IPS-18c (cell line): ENCODE measurements around the gene NRIP2.
"Not testable (repeated sequence)": the region's sequence is repeated elsewhere in the genome, so short reads cannot be mapped to it uniquely, and the experiment has no call there.

Experiments
- H3K4me3 ChIP-seq: 2 replicates; pipeline ENCODE4 v1.7.0; 2013; ENCODE audit warnings: low read depth, mild to moderate bottlenecking, low read length, moderate library complexity; ENCODE audit not compliant: insufficient read depth
- H3K9me3 ChIP-seq: one replicate; pipeline ENCODE4 v1.6.1; 2013; ENCODE audit warnings: mild to moderate bottlenecking, low read length, moderate library complexity; ENCODE audit not compliant: control insufficient read depth, insufficient read depth

Gene NRIP2

DNA sequence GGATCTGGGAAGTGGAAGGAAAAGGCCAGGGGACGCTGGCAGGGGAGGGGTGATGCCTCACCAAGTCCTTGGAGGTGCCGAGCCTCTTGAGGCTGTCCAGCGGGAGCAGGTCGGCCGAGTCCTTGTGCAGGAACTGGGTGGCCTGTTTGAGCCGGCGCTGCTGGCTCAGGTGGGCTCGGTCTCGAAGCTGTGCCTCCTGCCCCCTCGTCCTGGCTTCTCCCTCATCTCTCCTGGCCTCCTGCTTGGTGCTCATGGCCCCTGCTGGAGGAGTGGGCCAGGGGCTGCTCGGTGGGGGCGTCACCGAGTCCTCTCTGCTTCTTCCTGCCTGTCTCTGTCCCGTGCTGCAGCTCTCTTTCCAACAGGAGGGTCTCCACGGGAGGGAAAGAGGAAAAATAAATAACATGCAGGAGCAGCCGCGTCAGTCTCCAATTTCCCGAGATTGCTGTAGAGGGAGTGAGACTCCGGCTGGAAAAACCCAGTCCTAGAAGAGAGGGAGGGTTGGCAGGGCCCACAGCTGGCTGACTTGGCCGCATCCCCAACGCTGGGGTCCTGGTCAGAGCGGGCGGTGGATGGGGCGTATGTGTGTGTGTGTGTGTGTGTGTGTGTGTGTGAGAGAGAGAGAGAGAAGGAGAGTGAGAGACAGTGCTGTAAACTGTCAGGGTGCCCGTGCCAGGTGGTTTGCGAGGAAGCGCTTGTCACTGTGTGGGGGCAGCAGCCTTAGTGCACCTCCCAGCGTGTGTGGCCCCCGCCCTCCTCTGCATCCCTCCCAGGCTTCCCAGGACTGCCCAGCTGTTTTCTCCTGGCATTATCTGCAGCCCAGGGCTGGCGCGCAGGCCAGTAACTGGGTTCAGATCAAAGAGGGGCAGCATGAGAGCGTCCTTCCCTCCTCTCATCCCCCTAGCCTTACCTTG is at the start of gene NRIP2:
TSS of gene NRIP2 (minus strand) at position 455 of the 911 bp plus-strand sequence. CDS start at position 403, 52 bp downstream.
- H3K4me3 ChIP-seq = no peak within 1 kb of the TSS
- no peaks in the 10 kb centered on the region for H3K9me3 ChIP-seq

DNA sequence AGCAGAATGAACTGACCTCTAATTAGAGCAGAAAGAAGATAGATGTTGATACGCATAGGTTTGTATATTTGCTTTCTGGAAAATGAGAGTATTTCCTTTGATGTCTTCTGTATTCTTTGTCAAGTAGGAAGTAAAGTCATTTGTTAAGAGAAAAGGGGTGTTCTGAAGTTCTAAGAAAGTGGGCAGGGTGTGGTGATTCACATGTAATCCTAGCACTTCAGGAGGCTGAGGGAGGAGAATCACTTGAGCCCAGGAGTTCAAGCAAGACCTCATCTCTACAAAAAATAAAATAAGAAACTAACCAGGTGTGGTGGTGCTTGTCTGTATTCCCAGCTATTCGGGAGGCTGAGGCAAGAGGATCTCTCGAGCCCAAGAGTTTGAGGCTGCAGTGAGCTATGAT is 45.0 kb upstream of the NRIP2 start:
- no peak overlapping the region for H3K4me3 ChIP-seq
- H3K9me3 ChIP-seq = no peaks in the 10 kb centered on the region

GRCh38 chr12:2877953-2878732 is 43.3 kb upstream of the NRIP2 start:
- Histone ChIP-seq H3K9me3 (no peaks in the 10 kb centered on the region), H3K4me3 (peak overlapping the region; percentile 93)

- Histone ChIP-seq H3K9me3 (no peaks in the 10 kb centered on the region), H3K4me3 (peak within 1 kb of the TSS; percentile 93)
Measured at GRCh38 chr12:2877047-2877952, 42.5 kb upstream of the NRIP2 start, which contains the start of the genes FOXM1 and RHNO1. Gene FOXM1, minus strand, starts transcription at chr12:2877174. Its CDS starts 2,696 bp downstream, at chr12:2874478. Gene RHNO1, plus strand, starts transcription at chr12:2877223. Its CDS starts 8,144 bp downstream, at chr12:2885367.

GRCh38 chr12:2876431-2877046 is 41.7 kb upstream of the NRIP2 start:
- peak overlapping the region; percentile 93 for H3K4me3 ChIP-seq
- H3K9me3 ChIP-seq = no peaks in the 10 kb centered on the region

DNA sequence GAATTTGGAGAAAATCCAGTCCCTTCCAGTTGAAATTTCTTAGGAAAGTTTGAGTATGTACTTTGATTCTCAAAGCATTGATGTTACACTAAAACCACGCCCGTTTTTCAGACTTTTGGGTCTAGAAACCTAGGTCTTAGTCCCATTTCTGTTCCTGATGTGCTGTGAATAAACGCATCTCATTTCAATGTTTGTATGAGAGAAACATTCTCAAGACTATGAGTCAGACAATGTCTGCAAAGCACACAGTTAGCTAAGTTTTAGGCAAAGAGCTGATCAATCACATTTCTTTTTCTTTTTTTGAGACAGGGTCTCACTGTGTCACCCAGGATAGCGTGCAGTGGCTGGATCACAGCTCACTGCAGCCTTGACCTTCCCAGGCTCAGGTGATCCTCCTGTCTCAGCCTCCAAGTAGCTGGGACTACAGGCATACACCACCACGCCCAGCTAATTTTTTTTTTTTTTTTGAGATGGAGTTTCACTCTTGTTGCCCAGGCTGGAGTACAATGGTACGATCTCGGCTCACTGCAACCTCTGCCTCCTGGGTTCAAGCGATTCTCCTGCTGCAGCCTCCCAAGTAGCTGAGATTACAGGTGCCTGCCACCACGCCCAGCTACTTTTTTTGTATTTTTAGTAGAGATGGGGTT is 34.3 kb upstream of the NRIP2 start:
- not testable (repeated sequence) for H3K9me3 ChIP-seq, H3K4me3 ChIP-seq

DNA sequence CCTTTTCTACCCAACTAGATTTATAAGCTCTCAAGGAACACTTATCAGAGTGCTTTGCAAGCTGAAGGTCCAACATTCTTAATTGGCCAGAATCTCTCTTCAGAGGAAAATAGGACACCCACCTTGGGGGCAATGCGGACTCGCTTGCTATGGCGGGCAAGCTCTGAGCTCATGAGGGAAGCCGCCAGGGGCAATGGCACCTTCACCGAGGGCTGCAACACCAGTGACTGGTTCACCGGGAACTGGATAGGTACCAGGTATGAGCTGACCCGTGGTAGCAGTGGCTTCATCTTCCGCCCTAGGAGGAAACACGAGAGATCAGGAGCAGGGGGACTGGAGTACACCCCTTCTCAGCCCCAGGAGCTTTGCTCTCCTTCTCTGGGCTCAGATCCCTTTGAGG is 29.4 kb upstream of the NRIP2 start:
- no peaks in the 10 kb centered on the region for H3K9me3 ChIP-seq
- H3K4me3 ChIP-seq = no peak overlapping the region

- not testable (repeated sequence) for H3K4me3 ChIP-seq, H3K9me3 ChIP-seq
Measured at GRCh38 chr12:2863402-2863801, 28.6 kb upstream of the NRIP2 start.

DNA sequence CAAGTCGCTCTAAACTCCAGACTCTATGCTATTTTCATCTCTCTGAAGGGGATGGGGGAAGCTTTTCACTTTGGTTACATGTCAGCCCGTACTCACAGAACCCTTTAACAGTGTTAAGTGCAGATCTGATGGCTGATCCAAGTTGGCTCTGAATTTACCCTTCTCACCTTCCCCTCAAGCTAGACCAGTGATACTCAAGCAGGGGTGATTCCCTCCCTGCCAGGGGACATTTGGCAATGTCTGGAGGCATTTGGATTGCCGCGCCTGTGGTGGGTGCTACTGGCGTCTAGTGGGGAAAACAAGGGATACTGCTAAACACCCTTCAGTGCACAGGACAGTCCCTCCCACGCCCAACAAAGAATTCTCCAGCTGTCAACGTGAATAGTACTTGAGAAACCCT is 28.0 kb upstream of the NRIP2 start:
- H3K9me3 ChIP-seq = no peaks in the 10 kb centered on the region
- no peak overlapping the region for H3K4me3 ChIP-seq

DNA sequence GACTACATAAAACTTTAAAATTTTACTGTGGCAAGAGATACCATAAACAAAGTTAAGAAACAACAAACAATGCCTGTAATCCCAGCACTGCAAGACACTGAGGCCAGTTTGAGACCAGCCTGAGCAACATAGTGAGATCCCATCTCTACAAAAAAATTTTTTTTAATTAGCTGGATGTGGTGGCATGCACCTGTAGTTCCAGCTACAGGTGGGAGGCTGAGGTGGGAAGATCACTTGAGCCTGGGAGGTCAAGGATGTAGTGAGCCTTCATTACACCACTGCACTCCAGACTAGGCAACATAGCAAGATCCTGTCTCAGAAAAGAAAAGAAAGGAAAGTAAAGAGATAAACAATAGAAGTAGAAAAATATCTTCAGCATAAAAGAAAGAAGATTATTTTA is 25.3 kb upstream of the NRIP2 start:
- Histone ChIP-seq H3K9me3 (no peaks in the 10 kb centered on the region), H3K4me3 (no peak overlapping the region)

GRCh38 chr12:2858944-2859421 is 24.1 kb upstream of the NRIP2 start:
- Histone ChIP-seq H3K9me3 (no peaks in the 10 kb centered on the region), H3K4me3 (no peak overlapping the region)

- Histone ChIP-seq H3K4me3 (no peak overlapping the region), H3K9me3 (no peaks in the 10 kb centered on the region)
Measured at GRCh38 chr12:2858334-2858733, 23.5 kb upstream of the NRIP2 start.

DNA sequence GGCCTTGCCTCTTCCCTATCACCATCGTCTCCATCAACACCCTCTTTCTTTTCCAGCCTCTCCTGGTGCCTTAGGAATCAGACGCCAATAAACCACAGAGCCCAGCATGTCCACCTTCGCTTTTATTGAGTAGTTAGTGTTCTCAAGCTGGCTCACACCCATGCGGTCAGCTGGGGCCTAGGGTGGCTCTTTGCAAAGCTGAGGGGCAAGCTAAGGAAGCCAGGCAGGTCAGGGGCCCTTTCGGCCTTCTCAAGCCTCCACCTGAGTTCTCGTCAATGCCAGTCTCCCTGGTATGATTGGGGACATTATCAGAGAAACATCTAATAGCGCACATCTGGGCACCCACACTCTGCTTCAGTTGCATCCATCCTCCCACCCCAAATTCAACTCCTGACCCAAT is 22.7 kb upstream of the NRIP2 start:
- no peak overlapping the region for H3K4me3 ChIP-seq
- no peaks in the 10 kb centered on the region for H3K9me3 ChIP-seq

DNA sequence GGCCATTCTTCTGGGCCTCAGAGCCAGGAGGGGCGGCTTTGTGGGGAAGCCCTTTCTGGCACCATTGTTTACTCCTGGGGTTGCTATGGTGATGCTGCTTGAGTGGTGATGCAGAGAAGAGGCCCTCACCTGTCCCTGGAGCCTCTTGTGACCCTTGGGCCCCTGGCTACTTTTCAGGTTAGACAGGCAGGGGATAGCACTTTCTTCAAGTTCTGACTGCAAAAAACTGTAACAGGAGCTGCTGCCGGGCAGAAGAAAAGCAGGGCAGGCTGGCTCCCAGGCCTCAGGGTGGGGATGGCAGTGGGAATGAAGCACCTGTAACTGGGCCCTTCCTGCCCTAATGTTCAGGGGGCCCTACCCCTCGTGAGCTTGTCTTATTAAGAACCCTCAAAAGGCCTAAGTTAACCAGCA is 22.2 kb upstream of the NRIP2 start, which contains the start of gene TEX52:
TSS of gene TEX52 (minus strand) at position 19 of the 411 bp plus-strand sequence. CDS start at position 6, 13 bp downstream.
- no peak within 1 kb of the TSS for H3K4me3 ChIP-seq
- H3K9me3 ChIP-seq = no peaks in the 10 kb centered on the region

- Histone ChIP-seq H3K9me3 (no peaks in the 10 kb centered on the region), H3K4me3 (no peak overlapping the region)
Measured at GRCh38 chr12:2856051-2856450, 21.2 kb upstream of the NRIP2 start.

GRCh38 chr12:2855546-2855945 is 20.7 kb upstream of the NRIP2 start:
- Histone ChIP-seq H3K4me3 (no peak overlapping the region), H3K9me3 (no peaks in the 10 kb centered on the region)
